Stimulated activated CD4-positive, alpha-beta T cell treated with anti-CD3 and anti-CD28 coated beads, Interleukin-4, amount 100 ng/mL, for 48 hours (primary cell): ENCODE results near the gene GMPPB.
A peak's percentile ranks its signal among the peaks of the same experiment; 100 is the strongest.

Experiments
- DNase-seq, 2 donors: peaks; one replicate each; pipeline ENCODE4 v3.0.0-alpha.2; 2020; ENCODE audit warnings: low read depth in 2 of 2

The GMPPB gene

DNA sequence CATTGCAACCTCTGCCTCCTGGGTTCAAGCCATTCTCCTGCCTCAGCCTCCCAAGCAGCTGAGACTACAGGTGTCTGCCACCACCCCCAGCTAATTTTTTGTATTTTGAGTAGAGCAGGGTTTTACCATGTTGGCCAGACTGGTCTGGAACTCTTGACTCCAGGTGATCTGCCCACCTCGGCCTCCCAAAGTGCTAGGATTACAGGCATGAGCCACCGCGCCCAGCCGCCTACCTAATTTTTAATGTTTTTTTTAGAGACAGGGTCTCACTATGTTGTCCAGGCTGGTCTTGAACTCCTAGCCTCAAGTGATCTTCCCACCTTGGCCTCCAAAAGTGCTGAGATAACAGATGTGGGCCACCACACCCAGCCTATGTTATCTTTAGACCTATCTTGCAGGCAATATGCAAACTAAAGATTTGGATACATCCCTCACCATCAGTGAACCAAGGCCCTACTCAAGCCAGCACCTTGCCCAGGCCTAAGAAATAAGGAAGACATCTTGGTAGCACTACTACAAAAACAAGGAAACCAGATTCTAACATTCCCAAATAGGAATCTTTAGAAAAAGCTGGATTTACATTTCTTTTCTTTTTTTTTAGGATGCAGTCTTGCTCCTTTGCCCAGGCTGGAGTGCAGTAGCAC is 6.3 kb upstream of the GMPPB start:
- DNase-seq, result no peak

DNA sequence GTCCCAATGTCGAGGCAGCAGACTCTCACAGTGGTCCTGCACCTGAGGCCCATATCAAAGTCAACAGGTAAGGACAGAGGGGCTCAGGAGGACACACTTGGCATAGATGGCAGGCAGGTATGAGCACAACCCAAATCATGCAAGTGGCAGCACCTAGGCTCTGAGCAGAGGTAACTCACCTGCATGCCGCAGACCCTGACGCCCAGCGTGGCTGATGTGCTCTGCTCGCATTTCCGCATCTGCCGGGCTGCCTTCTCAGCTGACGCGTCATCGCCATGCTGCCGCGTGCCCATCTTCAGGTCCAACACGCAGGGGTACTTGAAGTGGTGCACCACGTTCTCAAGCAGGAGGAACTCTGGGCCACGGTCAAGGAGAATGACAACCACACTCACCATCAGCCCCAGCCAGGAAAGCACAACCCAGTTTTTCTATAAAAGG is 4.2 kb upstream of the GMPPB start:
- no peak for DNase-seq

GRCh38 chr3:49727154-49727923 is 3.6 kb upstream of the GMPPB start:
- no peak for DNase-seq

DNA sequence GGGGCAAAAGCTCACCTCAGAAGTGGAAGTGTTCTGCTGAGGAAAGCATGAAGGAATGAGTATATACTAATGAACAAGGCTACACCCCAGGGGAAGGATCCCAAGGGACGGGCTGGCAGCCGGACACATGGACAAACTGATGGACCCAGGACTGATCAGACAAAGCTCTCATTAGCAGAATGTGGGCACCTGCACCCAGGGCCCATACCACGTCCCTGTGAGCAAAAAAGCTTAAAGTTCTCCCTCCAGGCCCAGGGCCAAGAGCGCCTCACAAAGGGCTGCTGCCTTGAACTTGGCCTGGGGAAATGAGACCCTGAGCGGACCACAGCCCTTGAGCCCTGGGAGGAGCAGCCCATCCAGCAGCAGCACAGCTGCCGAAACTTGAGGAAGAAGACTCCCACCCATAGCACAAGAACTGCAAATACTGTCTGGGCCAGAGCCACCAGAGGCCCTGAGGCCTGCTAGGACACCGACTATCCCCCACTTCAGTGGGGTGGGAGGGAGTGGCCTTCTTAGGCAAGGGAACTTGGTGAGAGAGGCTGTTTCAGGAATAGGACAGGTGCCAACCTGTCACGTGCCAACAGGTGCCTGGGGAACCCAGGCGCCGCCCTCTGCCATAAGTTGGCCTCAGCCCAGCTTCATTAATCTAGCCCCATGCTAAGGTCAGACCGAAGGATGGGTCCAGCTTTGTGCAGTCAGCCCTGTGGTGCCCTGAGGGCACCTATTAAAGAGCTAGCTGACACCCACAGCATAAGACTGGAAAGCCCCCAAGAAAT is 2.3 kb upstream of the GMPPB start:
- no peak for DNase-seq

DNA sequence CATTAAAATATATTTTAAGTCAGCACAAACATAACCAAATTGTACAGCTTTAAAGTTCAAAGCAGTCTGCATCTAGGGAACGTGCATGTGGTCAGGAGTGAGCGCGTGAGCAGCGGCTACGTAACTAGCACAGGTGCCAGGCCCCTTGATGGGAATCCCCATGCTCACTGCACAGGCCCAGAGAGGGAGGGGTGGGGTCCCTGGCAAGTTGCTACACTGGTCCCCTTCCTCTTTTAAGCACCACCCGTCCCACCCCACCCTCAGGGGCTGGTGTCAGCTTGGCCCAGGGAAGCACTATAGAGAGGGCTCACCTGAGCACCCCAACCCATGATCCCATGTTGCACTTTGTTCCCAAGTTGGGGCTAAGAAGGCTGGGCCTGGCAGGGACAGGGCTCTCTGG is 835 bp upstream of the GMPPB start:
- DNase-seq, result no peak

GRCh38 chr3:49723296-49723627 is 489 bp downstream of the GMPPB start:
- peak; percentile 45 to 55 for DNase-seq

- no peak for DNase-seq
Observed at GRCh38 chr3:49722896-49723295, 855 bp downstream of the GMPPB start.

DNA sequence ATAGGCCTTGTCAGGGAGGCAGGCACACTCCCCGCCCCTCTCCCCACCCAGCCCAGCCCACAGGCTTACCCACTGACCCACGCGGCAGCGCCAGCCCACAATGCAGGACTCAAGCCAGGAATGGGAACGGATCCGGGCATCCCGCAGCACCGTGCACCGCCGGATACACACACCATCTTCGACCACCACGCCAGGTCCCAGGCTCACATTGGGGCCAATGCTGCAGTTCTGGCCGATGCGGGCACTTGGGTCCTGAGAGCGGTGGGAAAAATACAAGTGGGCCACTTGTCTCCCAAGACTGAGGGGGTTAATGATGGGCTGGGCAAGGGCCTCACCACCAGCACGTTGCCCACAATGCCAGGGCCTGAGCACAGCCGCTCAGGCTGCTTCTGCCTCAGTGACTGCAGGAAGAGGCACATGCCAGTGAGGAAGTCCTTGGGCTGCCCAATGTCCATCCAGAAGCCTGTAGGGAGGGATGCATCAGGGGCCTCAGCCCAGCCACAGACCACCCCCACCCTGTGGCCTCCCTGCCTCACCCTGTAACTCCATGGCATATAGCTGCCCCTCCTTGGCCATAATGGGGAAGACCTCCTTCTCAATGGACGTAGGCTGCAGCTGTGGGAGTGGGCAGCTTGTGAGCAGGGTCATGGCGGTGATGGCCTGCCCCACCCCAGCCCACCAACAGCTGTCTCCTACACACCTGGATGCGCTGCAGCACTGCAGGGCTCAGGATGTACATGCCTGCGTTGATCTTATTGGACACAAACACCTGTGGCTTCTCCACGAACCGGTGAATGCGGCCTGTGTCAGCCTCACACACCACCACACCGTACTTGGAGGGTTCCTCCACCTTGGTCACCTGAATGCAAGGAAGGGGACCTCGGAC is 1.6 kb downstream of the GMPPB start:
- no peak for DNase-seq

DNA sequence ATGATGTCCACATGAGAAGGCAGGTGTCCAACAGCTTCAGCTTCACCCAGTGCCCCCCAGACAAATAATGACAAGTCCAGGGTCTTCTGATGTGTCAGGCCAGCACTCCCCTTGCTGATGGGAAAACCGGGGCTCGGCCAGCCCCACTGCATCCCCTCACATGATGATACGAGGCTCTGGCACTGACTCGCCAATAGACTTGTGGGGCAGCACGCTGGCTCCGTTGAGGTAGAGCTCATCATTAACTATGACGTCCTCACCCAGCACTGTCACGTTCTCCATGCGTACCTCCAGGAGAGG is 2.2 kb downstream of the GMPPB start:
- DNase-seq, result no peak

DNA sequence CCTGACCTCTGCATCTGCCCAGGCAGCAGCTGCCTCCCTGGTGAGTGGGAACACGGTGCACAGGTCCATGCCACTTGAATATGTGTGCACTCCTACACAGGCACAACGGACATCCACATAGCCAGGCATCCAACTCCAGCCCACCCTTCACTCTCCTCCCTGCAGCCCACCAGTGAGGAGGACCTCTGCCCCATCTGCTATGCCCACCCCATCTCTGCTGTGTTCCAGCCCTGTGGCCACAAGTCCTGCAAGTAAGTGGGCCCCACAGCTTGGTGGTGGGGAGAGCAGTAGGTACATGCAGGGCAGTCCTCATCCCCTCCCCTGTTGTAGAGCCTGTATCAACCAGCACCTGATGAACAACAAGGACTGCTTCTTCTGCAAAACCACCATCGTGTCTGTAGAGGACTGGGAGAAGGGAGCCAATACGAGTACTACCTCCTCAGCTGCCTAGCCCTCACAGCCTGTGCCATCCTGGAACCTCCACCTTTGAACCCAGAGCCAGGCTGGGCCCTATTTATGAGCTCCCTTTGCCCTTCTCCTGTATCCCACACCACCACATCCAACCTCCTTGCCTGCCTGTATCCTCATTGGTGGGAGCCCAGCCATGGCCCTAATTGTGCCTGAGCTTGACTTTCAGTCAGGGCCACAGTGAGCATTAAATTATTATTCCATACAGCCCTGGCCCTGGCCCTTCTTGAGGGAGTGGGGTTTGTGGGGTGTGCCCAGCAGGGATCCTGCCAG is 2.7 kb downstream of the GMPPB start:
- DNase-seq, result no peak

DNA sequence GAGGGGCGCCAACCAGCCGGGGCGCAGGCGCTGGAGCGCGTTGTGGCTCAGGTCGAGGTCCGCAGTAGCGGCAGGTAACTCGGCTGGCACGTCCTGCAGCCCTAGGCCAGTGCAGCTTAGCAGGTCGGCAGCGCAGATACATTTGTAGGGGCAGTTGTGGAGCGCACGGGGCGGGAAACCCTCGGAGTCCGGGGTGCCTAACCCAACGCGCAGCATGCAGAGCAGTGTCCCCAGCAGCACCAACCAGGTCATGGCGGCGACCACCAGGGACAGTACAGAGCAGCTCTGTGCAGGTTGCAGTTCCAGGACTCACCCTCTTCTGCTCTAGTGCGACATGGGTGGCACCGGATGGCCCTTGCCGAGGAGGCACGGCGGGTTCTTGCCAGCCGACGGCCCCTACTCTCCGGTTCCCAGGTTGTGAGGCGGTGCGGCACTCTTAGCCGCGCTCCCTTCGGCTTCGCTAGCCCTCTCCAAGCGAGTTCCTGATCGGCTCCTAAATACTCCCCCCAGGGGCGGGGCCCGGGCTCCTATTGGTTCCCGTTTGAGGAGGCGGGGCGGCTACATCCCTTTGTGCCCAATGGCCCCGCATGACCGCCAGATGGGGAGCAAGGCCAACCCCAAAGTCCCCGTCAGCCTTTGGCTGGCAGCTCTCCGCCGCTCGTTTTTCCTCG is 4.4 kb downstream of the GMPPB start, which contains the start of gene AMIGO3:
Gene AMIGO3, minus strand, starts transcription at position 471 of the 671 bp plus-strand sequence. Its CDS starts 219 bp downstream, at position 252.
- peak; percentile 87 to 92 for DNase-seq

GRCh38 chr3:49718858-49719213 is 4.9 kb downstream of the GMPPB start:
- DNase-seq, result no peak

DNA sequence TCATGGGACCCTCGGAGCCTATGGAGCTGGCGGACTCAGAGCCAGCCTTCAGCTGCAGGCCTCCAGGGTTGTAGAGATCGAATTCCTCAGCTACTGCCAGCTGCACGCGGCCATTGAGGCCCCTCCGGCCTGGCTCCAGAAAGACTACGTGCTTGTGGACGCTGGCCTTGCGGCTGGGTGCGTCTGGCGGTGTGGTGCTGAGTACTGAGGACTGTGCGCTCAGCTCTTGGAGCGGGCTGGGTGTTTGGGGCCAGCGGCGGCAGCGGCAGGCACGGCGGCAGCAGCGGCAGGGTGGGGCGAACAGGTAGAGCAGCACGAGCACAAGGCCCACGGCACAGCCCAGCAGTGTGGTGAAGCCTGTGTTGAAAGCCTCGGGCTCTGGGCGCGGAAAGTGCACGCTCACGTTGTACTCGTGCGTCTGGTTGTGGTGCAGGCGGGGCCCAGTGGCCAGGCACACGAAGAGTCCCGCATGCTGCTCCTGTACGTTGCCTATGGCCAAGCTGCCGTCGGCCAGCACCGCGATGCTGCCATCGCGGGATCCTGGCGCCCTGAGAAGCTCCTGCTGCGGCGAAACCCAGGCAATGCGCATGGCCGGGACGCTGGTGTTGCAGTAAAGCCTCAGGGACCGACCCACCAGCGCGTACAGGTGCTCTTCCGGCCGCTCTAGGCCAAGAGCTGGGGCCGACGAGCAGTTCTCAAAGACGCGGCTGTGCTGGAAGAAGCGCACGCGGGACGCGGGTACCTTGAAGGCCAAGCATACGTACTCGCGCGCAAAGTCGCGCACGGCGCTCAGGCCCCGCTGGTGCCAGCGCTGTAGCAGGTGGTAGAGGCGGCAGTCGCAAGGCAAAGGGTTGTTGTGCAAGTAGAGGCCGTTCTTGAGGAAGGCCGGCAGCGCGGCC is 5.5 kb downstream of the GMPPB start:
- no peak for DNase-seq

- DNase-seq, result no peak
Observed at GRCh38 chr3:49717211-49717958, 6.4 kb downstream of the GMPPB start.

- DNase-seq, result no peak
Observed at GRCh38 chr3:49716691-49717210, 7.0 kb downstream of the GMPPB start.

GRCh38 chr3:49716169-49716568 is 7.6 kb downstream of the GMPPB start:
- DNase-seq, result no peak

- no peak for DNase-seq
Observed at GRCh38 chr3:49715611-49716121, 8.1 kb downstream of the GMPPB start.
